HEK293T (cell line): ENCODE data around the gene RYR1.

Experiments used
- ARNT ChIP-seq: fragments of 450-650 bp; IDR thresholded peaks from 2 replicates; pipeline ENCODE4 v1.6.1; 2017; ENCODE audit warnings: mild to moderate bottlenecking
- BHLHE40 ChIP-seq: fragments of 450-650 bp; IDR thresholded peaks from 2 replicates; pipeline ENCODE4 v1.6.1; 2016; ENCODE audit warnings: mild to moderate bottlenecking, moderate library complexity, borderline replicate concordance
- ELF4 ChIP-seq: fragments of 450-650 bp; IDR thresholded peaks from 2 replicates; pipeline ENCODE4 v1.6.1; 2017; ENCODE audit warnings: antibody characterized with exemption
- FOXA1 ChIP-seq: fragments of 450-650 bp; IDR thresholded peaks from 2 replicates; pipeline ENCODE4 v1.6.1; 2016; ENCODE audit warnings: mild to moderate bottlenecking
- FOXK2 ChIP-seq: fragments of 450-650 bp; IDR thresholded peaks from 2 replicates; pipeline ENCODE4 v1.6.1; 2016; ENCODE audit warnings: mild to moderate bottlenecking
- FOXM1 ChIP-seq: fragments of 450-650 bp; IDR thresholded peaks from 2 replicates; pipeline ENCODE4 v1.6.1; 2017; ENCODE audit warnings: mild to moderate bottlenecking, borderline replicate concordance
- HDGF ChIP-seq: fragments of 450-650 bp; IDR thresholded peaks from 2 replicates; pipeline ENCODE4 v1.6.1; 2017; ENCODE audit warnings: antibody characterized with exemption, borderline replicate concordance
- L3MBTL2 ChIP-seq: fragments of 450-650 bp; conservative IDR thresholded peaks from 2 replicates; pipeline ENCODE4 v1.6.1; 2016; ENCODE audit warnings: mild to moderate bottlenecking
- LEF1 ChIP-seq: fragments of 450-650 bp; IDR thresholded peaks from 2 replicates; pipeline ENCODE4 v1.6.1; 2017; ENCODE audit warnings: mild to moderate bottlenecking, borderline replicate concordance
- NFRKB ChIP-seq: fragments of 450-650 bp; IDR thresholded peaks from 2 replicates; pipeline ENCODE4 v1.6.1; 2016; ENCODE audit warnings: mild to moderate bottlenecking, moderate library complexity
- PKNOX1 ChIP-seq: fragments of 450-650 bp; IDR thresholded peaks from 2 replicates; pipeline ENCODE4 v1.6.1; 2016
- SP1 ChIP-seq: fragments of 450-650 bp; IDR thresholded peaks from 2 replicates; pipeline ENCODE4 v1.6.1; 2017
- SUZ12 ChIP-seq: fragments of 450-650 bp; IDR thresholded peaks from 2 replicates; pipeline ENCODE4 v1.6.1; 2016; ENCODE audit warnings: mild to moderate bottlenecking
- ZNF384 ChIP-seq: fragments of 450-650 bp; IDR thresholded peaks from 2 replicates; pipeline ENCODE4 v1.6.1; 2016

DNA sequence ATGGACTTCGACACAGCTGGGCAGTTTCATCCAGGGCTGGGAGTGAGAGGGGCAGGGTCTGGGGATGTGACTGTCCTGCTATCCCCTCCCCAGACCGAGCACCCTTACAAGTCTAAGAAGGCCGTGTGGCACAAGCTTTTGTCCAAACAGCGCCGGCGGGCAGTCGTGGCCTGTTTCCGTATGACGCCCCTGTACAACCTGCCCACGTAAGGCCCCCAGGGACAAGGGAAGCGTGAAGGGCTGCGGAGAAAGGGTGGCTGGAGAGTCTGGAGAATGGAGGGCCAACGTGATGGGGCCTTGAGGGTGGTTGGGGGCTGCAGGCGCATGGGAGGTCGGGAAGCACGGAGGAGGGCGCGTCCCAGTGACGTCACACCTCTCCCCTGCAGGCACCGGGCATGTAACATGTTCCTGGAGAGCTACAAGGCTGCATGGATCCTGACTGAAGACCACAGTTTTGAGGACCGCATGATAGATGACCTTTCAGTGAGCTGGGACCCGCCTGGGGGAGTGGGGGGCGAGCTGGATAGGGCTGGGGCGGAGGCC lies 94.8 kb downstream of the RYR1 start:
- no peak for TF ChIP-seq HDGF
- TF ChIP-seq FOXA1, result no peak
- TF ChIP-seq NFRKB, result no peak
- no peak for TF ChIP-seq ELF4
- TF ChIP-seq FOXM1, result no peak
- TF ChIP-seq ZNF384, result no peak
- no peak for TF ChIP-seq SUZ12
- no peak for TF ChIP-seq LEF1
- TF ChIP-seq FOXK2, result no peak
- no peak for TF ChIP-seq PKNOX1
- TF ChIP-seq SP1, result no peak
- TF ChIP-seq BHLHE40, result no peak
- TF ChIP-seq ARNT, result no peak
- no peak for TF ChIP-seq L3MBTL2
